Lung (tissue), 12 donors: ENCODE results near the gene BORCS6. TPM values are rescaled to one million over a fixed set of nuclear protein-coding genes. Genes with fewer than 3 reads are reported as not detected.

Experiments used
- ATAC-seq: fragments of 200-7000 bp; cut with Tn5 transposase; one replicate; pipeline ENCODE4 v1.9.1; 2020; ENCODE audit warnings: moderate number of reproducible peaks; ENCODE audit not compliant: insufficient read depth, low FRiP score
- DNase-seq, 3 donors: peaks; one replicate each; pipeline ENCODE4 v3.0.0-alpha.2; 2013 to 2017
- H3K27ac ChIP-seq, 2 donors: one replicate each; pipeline ENCODE4 v1.5.1; 2013; ENCODE audit warnings: mild to moderate bottlenecking in 2 of 2, moderate library complexity in 2 of 2, control low read depth in 1 of 2, inconsistent platforms in 1 of 2, low read depth in 1 of 2, low read length in 1 of 2
- H3K27me3 ChIP-seq, 3 donors: one replicate each; pipeline ENCODE4 v1.5.1; 2013; ENCODE audit warnings: low read length in 2 of 3; ENCODE audit not compliant: control insufficient read depth in 3 of 3, insufficient read depth in 3 of 3
- H3K36me3 ChIP-seq, 4 donors: one replicate each; pipeline ENCODE4 v1.5.1; 2013; ENCODE audit warnings: low read length in 4 of 4, mild to moderate bottlenecking in 1 of 4, moderate library complexity in 1 of 4; ENCODE audit not compliant: control insufficient read depth in 4 of 4, insufficient read depth in 4 of 4
- H3K4me1 ChIP-seq, 5 donors: one replicate each; pipeline ENCODE4 v1.5.1; 2013; ENCODE audit warnings: low read length in 5 of 5, mild to moderate bottlenecking in 2 of 5, moderate library complexity in 1 of 5; ENCODE audit not compliant: control insufficient read depth in 5 of 5, insufficient read depth in 5 of 5
- H3K4me3 ChIP-seq: one replicate; pipeline ENCODE4 v1.5.1; 2013; ENCODE audit warnings: mild to moderate bottlenecking, control low read depth, moderate library complexity
- H3K9ac ChIP-seq, 2 donors: one replicate each; pipeline ENCODE4 v1.5.1; 2013; ENCODE audit warnings: low read length in 2 of 2, control low read depth in 1 of 2; ENCODE audit not compliant: insufficient read depth in 1 of 2
- H3K9me3 ChIP-seq, 4 donors: one replicate each; pipeline ENCODE4 v1.5.1; 2013; ENCODE audit warnings: low read length in 3 of 4, mild to moderate bottlenecking in 1 of 4, moderate library complexity in 1 of 4; ENCODE audit not compliant: control insufficient read depth in 4 of 4, insufficient read depth in 3 of 4
- CTCF ChIP-seq: IDR thresholded peaks from 2 replicates; pipeline ENCODE4 v1.5.1; 2012; ENCODE audit warnings: mild to moderate bottlenecking; ENCODE audit errors: control extremely low read depth, extremely low read depth
- WGBS, 2 donors: extraction: QIAGEN DNeasy Blood & Tissue Kit; methylation state at CpG; one replicate each; pipeline ENCODE4 v1.1.7; 2013; 5-methylcytosine and 5-hydroxymethylcytosine counted together
- polyA plus RNA-seq, 2 donors: library from polyadenylated mRNA; stranded (reverse); fragments of 200-250 nt; gene quantifications; one replicate each; pipeline ENCODE4 v1.2.1, GENCODE V29; 2013
- total RNA-seq, 2 donors: library from RNA; depleted of rRNA in 1 of 2; stranded (reverse); fragments of >200 nt in 1 of 2; gene quantifications; one replicate each; pipeline ENCODE4 v1.2.1, GENCODE V29; 2014 to 2021
- donor health status: control.
- donor health status: control.
- donor health status: Bipolar disorder and iron deficiency.
- donor health status: healthy.
- donor health status: DM: yes; HTN: yes; CAD: no.

The BORCS6 gene
- total and polyA plus RNA-seq, 4 donors = 5.3 to 10.8 (median 8.0) TPM

GRCh38 chr17:8206536-8206935 is 16.6 kb upstream of the BORCS6 start:
- Histone ChIP-seq H3K4me3 (no peak overlapping the region), H3K27me3 (no peaks in the 10 kb centered on the region), H3K27ac (no peak overlapping the region), H3K9ac (no peak overlapping the region), H3K36me3 (peaks cover 0 to 4% (median 0%) of the 10 kb centered on the region in 4 donors), H3K9me3 (no peaks in the 10 kb centered on the region), H3K4me1 (peaks cover 0 to 17% (median 0%) of the 10 kb centered on the region in 5 donors)
- ATAC-seq (no peak), DNase-seq (no peak)
- no peak for TF ChIP-seq CTCF
- WGBS, 2 donors = 96 to 98% methylated on average over 12 of the region's 12 CpGs

GRCh38 chr17:8204761-8205555 is 15.0 kb upstream of the BORCS6 start:
- WGBS, 2 donors = 91 to 94% methylated on average over 17 to 19 of the region's 19 CpGs
- Histone ChIP-seq H3K4me1 (peaks cover 0 to 8% (median under 1%) of the 10 kb centered on the region in 5 donors), H3K9ac (no peak overlapping the region), H3K4me3 (no peak overlapping the region), H3K27ac (no peak overlapping the region), H3K9me3 (no peaks in the 10 kb centered on the region), H3K36me3 (peaks cover 0 to 4% (median 0%) of the 10 kb centered on the region in 4 donors), H3K27me3 (no peaks in the 10 kb centered on the region)
- no peak for ATAC-seq
- no peak for DNase-seq
- no peak for TF ChIP-seq CTCF

- no peak for TF ChIP-seq CTCF
- peak overlapping the region in 1 of 2 donors; percentile 59 for H3K9ac ChIP-seq
Measured at GRCh38 chr17:8192070-8192815, 2.3 kb upstream of the BORCS6 start.

More at GRCh38 chr17:8192070-8192815, 2.3 kb upstream of the BORCS6 start:
- 13 to 17% methylated on average over 12 of the region's 12 CpGs for WGBS, 2 donors
- Histone ChIP-seq H3K4me3 (no peak overlapping the region), H3K27me3 (no peaks in the 10 kb centered on the region), H3K9me3 (no peaks in the 10 kb centered on the region), H3K4me1 (peaks cover 10 to 34% (median 15%) of the 10 kb centered on the region in 5 donors), H3K36me3 (no peaks in the 10 kb centered on the region), H3K27ac (peak overlapping the region; percentile 68 to 95)
- peak; percentile 82 to 94 (median 93) for DNase-seq
- no peak for ATAC-seq
